Measurements from ENCODE around the gene ACTR5.

Gene ACTR5

GRCh38 chr20:38769376-38770295, 21.4 kb downstream of the ACTR5 start:
- Histone ChIP-seq H3K9ac (no peak overlapping the region), H3K27ac (no peak overlapping the region), H3K4me2 (no peak overlapping the region), H3K36me3 (ENCODE audit: insufficient read depth) (peaks cover 12% of the 10 kb centered on the region; the same call in 1 of the 2 replicates), H3K4me3 (IDR thresholded peaks at IDR 0.05; ENCODE audit: insufficient read depth, low read depth, low read length) (no peak overlapping the region), H2AFZ (ENCODE audit: low read depth) (no peak overlapping the region), H4K20me1 (ENCODE audit: insufficient read depth) (no peaks in the 10 kb centered on the region; the same call in 1 of the 2 replicates), H3K4me1 (ENCODE audit: low read depth, poor library complexity, severe bottlenecking) (no peaks in the 10 kb centered on the region), H3K79me2 (ENCODE audit: insufficient read depth, low read depth) (no peaks in the 10 kb centered on the region), H3K27me3 (ENCODE audit: insufficient read depth, low read depth) (no peaks in the 10 kb centered on the region)
- no peak for TF ChIP-seq CTCF (conservative IDR thresholded peaks at IDR 0.05; ENCODE audit: low read depth, low read length)

- Histone ChIP-seq H4K20me1 (ENCODE audit: insufficient read depth) (no peaks in the 10 kb centered on the region; the same call in 1 of the 2 replicates), H3K27me3 (ENCODE audit: insufficient read depth, low read depth) (no peaks in the 10 kb centered on the region), H3K4me3 (IDR thresholded peaks at IDR 0.05; ENCODE audit: insufficient read depth, low read depth, low read length) (no peak overlapping the region), H3K9ac (no peak overlapping the region), H3K79me2 (ENCODE audit: insufficient read depth, low read depth) (no peaks in the 10 kb centered on the region), H3K4me2 (no peak overlapping the region), H3K36me3 (ENCODE audit: insufficient read depth) (peaks cover 12% of the 10 kb centered on the region; the same call in 1 of the 2 replicates), H3K4me1 (ENCODE audit: low read depth, poor library complexity, severe bottlenecking) (no peaks in the 10 kb centered on the region), H2AFZ (ENCODE audit: low read depth) (no peak overlapping the region), H3K27ac (no peak overlapping the region)
- no peak for TF ChIP-seq CTCF (conservative IDR thresholded peaks at IDR 0.05; ENCODE audit: low read depth, low read length)
Observed at GRCh38 chr20:38770546-38770945, 22.3 kb downstream of the ACTR5 start.

DNA sequence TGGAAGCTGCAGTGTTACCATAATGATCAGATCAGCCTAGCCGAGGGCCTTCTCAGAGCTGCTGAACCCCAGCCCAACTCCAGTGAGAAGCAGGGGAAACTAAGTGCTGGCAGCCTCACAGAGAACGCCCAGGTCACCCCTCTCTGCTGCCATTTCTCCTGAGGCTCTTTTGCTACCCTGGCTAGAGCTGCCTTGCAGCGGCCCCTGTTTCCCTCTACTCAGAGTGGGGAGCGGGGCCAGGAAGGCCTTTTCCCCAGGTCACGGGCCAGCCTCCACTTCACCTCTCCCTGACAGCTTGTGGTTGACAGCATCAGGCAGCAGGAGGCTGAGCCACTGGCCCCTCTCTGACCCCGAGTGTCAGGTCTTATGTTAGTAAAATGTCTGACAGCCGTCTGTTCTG, 22.7 kb downstream of the ACTR5 start:
- no peak for TF ChIP-seq CTCF (conservative IDR thresholded peaks at IDR 0.05; ENCODE audit: low read depth, low read length)
- H3K4me1 ChIP-seq (ENCODE audit: low read depth, poor library complexity, severe bottlenecking) = no peaks in the 10 kb centered on the region
- no peaks in the 10 kb centered on the region; the same call in 1 of the 2 replicates for H4K20me1 ChIP-seq (ENCODE audit: insufficient read depth)
- no peak overlapping the region for H3K4me2 ChIP-seq
- no peaks in the 10 kb centered on the region for H3K27me3 ChIP-seq (ENCODE audit: insufficient read depth, low read depth)
- peaks cover 12% of the 10 kb centered on the region; the same call in 1 of the 2 replicates for H3K36me3 ChIP-seq (ENCODE audit: insufficient read depth)
- no peak overlapping the region for H2AFZ ChIP-seq (ENCODE audit: low read depth)
- H3K79me2 ChIP-seq (ENCODE audit: insufficient read depth, low read depth) = no peaks in the 10 kb centered on the region
- no peak overlapping the region for H3K9ac ChIP-seq
- H3K4me3 ChIP-seq (IDR thresholded peaks at IDR 0.05; ENCODE audit: insufficient read depth, low read depth, low read length) = no peak overlapping the region
- no peak overlapping the region for H3K27ac ChIP-seq

DNA sequence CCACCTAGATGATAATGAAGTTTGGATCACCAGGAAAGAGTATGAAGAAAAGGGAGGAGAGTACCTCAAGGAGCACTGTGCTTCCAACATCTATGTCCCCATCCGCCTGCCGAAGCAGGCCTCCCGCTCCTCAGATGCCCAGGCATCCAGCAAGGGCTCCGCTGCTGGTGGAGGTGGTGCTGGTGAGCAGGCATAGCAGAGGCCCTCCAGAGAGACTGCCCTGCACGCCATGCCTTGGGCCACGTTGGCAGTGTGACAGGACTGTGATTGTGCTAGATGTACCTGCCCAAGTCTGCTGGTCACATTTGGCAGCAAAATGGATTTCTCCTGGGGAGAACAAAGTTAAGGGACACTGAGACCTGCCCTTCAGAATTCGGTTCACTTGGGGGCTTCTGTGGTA, 23.4 kb downstream of the ACTR5 start:
- H3K36me3 ChIP-seq (ENCODE audit: insufficient read depth) = peaks cover 12% of the 10 kb centered on the region; the same call in 1 of the 2 replicates
- H3K27me3 ChIP-seq (ENCODE audit: insufficient read depth, low read depth) = no peaks in the 10 kb centered on the region
- H2AFZ ChIP-seq (ENCODE audit: low read depth) = no peak overlapping the region
- H3K27ac ChIP-seq = no peak overlapping the region
- H4K20me1 ChIP-seq (ENCODE audit: insufficient read depth) = no peaks in the 10 kb centered on the region; the same call in 1 of the 2 replicates
- no peak overlapping the region for H3K9ac ChIP-seq
- no peak for TF ChIP-seq CTCF (conservative IDR thresholded peaks at IDR 0.05; ENCODE audit: low read depth, low read length)
- H3K4me3 ChIP-seq (IDR thresholded peaks at IDR 0.05; ENCODE audit: insufficient read depth, low read depth, low read length) = no peak overlapping the region
- no peaks in the 10 kb centered on the region for H3K79me2 ChIP-seq (ENCODE audit: insufficient read depth, low read depth)
- no peaks in the 10 kb centered on the region for H3K4me1 ChIP-seq (ENCODE audit: low read depth, poor library complexity, severe bottlenecking)
- no peak overlapping the region for H3K4me2 ChIP-seq

Measured in KMS-11 (cell line).